GM13977 (cell line): ENCODE measurements around the gene ANKRD31.

Experiments
- DNase-seq: peaks from one replicate; pipeline ENCODE4 v3.0.0; 2012; ENCODE audit warnings: low spot score
- CTCF ChIP-seq: IDR thresholded peaks from 2 replicates; pipeline ENCODE4 v1.5.1; 2012; ENCODE audit warnings: mild to moderate bottlenecking, control low read depth; ENCODE audit not compliant: insufficient read depth; ENCODE audit errors: extremely low read depth, missing control alignments
- in situ Hi-C: fragments of 300-500 bp; cut with MboI; formaldehyde crosslinking; loops from one replicate; pipeline ENCODE4 v1.12.0; 2022; ENCODE audit warnings: low sequenced_read_pairs, low pct_unique_long_range_greater_than_20kb, mixed read lengths, inconsistent platforms; ENCODE audit not compliant: unreplicated experiment

Gene ANKRD31

GRCh38 chr5:75236322-75237316 lies at the start of gene ANKRD31:
ANKRD31 (minus strand) TSS chr5:75236878; CDS start chr5:75236686, 192 bp downstream.
- in situ Hi-C loops, result loop anchor here (25.0 kb wide), 1 partner anchor 451 kb away; no protein-coding TSS in a partner anchor
- peak; percentile 94 for TF ChIP-seq CTCF
- peak; percentile 95 for DNase-seq

GRCh38 chr5:75286211-75286773 lies 49.6 kb upstream of the ANKRD31 start:
- no peak for TF ChIP-seq CTCF
- in situ Hi-C loops, result no loop called here
- no peak for DNase-seq

- in situ Hi-C loops, result no loop called here
- DNase-seq, result no peak
- no peak for TF ChIP-seq CTCF
These were observed 45.9 kb upstream of the ANKRD31 start for GRCh38 chr5:75282581-75282980.

- no peak for TF ChIP-seq CTCF
- in situ Hi-C loops, result no loop called here
- no peak for DNase-seq
These were observed 45.2 kb upstream of the ANKRD31 start for GRCh38 chr5:75281716-75282465.

GRCh38 chr5:75279321-75279720 lies 42.6 kb upstream of the ANKRD31 start:
- TF ChIP-seq CTCF, result no peak

GRCh38 chr5:75277463-75277862 lies 40.8 kb upstream of the ANKRD31 start:
- TF ChIP-seq CTCF, result no peak
- in situ Hi-C loops, result no loop called here
- no peak for DNase-seq

More at GRCh38 chr5:75279321-75279720, 42.6 kb upstream of the ANKRD31 start:
- in situ Hi-C loops, result no loop called here
- no peak for DNase-seq
